Activated T-cell treated with anti-CD3 and anti-CD28 coated beads, Interleukin-2, amount 50 U/mL, for 48 hours (primary cell): ENCODE data around the gene ARHGAP32.

Experiments
- DNase-seq, 2 experiments: peaks; one replicate each; pipeline ENCODE4 v3.0.0-alpha.2; 2020

ARHGAP32 gene

GRCh38 chr11:128948583-128948982 lies 243.5 kb downstream of the ARHGAP32 start:
- DNase-seq, result no peak

GRCh38 chr11:128947773-128948172 lies 244.4 kb downstream of the ARHGAP32 start:
- DNase-seq, result no peak

GRCh38 chr11:128946648-128947047 lies 245.5 kb downstream of the ARHGAP32 start:
- no peak for DNase-seq

- DNase-seq, result no peak
Observed at GRCh38 chr11:128943428-128943976, 248.6 kb downstream of the ARHGAP32 start.

- DNase-seq, result no peak
Observed at GRCh38 chr11:128942817-128943427, 249.2 kb downstream of the ARHGAP32 start, which contains the start of gene TP53AIP1. TP53AIP1 (minus strand) TSS chr11:128942871; CDS start chr11:128937818, 5,053 bp downstream.

GRCh38 chr11:128942272-128942612 lies 249.9 kb downstream of the ARHGAP32 start:
- no peak for DNase-seq

GRCh38 chr11:128941573-128942271 lies 250.4 kb downstream of the ARHGAP32 start:
- no peak for DNase-seq

- DNase-seq, result no peak
Observed at GRCh38 chr11:128941110-128941509, 251.0 kb downstream of the ARHGAP32 start.

GRCh38 chr11:128940603-128941002 lies 251.5 kb downstream of the ARHGAP32 start:
- DNase-seq, result no peak

GRCh38 chr11:128940156-128940555 lies 252.0 kb downstream of the ARHGAP32 start:
- no peak for DNase-seq

GRCh38 chr11:128939591-128939990 lies 252.5 kb downstream of the ARHGAP32 start:
- no peak for DNase-seq

GRCh38 chr11:128938156-128938885 lies 253.8 kb downstream of the ARHGAP32 start:
- DNase-seq, result no peak

GRCh38 chr11:128937480-128937879 lies 254.6 kb downstream of the ARHGAP32 start:
- no peak for DNase-seq

GRCh38 chr11:128936606-128937251 lies 255.4 kb downstream of the ARHGAP32 start:
- no peak for DNase-seq

GRCh38 chr11:128934926-128935325 lies 257.2 kb downstream of the ARHGAP32 start:
- no peak for DNase-seq

- DNase-seq, result no peak
Observed at GRCh38 chr11:128934351-128934750, 257.8 kb downstream of the ARHGAP32 start.

GRCh38 chr11:128933481-128934178 lies 258.5 kb downstream of the ARHGAP32 start:
- no peak for DNase-seq

GRCh38 chr11:128931668-128932067 lies 260.5 kb downstream of the ARHGAP32 start:
- no peak for DNase-seq

GRCh38 chr11:128931066-128931465 lies 261.1 kb downstream of the ARHGAP32 start:
- no peak for DNase-seq

- no peak for DNase-seq
Observed at GRCh38 chr11:128929991-128930390, 262.1 kb downstream of the ARHGAP32 start.

- DNase-seq, result no peak
Observed at GRCh38 chr11:128929468-128929867, 262.7 kb downstream of the ARHGAP32 start.

GRCh38 chr11:128928400-128928799 lies 263.7 kb downstream of the ARHGAP32 start:
- DNase-seq, result no peak
